CMK (cell line): ENCODE data around the gene CTSF.
"Not testable (repeated sequence)": the region's sequence is repeated elsewhere in the genome, so short reads cannot be mapped to it uniquely, and the experiment has no call there.

Source experiments
- DNase-seq: peaks from one replicate; pipeline ENCODE4 v3.0.0-alpha.2; 2010; ENCODE audit warnings: low read depth

Gene CTSF

DNA sequence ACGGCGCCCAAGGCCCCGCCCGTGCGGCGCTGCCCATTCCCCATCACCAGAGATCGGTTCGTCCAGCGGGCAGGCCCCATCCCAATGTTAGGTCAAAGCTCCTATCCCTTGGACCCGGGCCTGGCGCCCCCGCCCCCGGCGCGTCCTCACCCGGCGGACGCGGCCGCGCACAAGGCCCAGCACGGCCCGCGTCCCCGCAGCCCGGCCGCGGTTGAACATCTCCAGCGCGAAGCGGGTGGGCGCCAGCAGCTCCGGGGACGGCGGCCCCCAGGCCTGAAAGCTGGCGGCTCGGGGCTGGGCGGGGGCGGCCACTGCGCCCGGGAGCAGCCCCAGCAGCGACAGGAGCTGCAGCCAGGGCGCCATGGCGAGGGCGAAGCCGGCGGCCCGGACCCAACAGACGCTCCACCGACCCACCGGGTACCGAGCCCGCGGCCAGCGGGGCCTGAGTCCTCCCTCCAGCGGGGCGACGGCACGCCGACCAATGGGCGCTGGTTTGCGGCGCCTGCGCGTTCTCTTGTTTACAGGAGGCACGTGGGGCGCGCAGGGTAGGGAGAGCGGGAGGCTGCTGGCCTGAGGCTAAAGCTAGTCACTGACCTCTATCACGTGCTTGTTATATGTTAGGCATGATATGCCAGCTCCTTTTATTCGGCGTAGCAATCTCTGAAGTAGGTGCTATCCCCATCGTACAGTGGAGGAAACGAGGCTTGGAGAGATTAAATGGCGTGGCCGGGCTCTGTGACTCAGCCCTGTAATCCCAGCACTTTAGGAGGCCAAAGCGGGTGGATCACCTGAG is at the start of gene CTSF:
Gene CTSF, minus strand, starts transcription at position 483 of the 793 bp plus-strand sequence. Its CDS starts 120 bp downstream, at position 363.
- peak; percentile 49 for DNase-seq

DNA sequence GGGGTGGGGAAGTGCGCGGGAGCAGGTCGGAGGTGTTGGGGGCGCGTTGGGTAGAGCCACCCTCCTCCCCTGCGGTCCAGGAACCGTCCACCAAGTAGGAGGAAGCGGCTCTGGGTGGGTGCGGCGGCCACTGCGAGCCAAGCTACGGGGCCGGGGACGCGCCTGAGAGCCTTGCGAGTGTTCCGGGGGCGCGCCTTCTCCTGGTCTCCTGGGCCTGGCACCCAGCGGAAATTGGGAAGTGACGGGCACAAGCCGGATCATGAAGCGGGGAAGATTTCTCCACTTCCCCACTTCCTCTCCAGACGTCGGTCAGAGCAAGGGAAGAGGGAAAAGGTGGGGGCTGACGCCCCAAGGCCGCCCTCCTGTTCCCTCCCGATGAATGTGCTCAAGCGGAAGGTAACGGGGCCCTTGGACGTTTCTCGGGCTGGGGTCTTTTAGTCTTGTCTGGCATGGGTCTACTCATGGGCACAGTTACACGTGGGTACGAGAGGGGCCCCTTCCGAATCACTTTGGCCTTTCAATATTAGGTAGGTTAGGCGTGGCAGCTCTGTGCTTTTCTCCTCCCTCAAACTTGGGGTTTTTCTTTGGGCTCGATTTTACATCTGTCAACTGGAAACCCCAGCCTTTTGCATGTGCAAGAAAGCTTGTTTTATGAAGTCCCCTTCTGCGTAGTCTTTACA is 48.9 kb upstream of the CTSF start:
- no peak for DNase-seq

DNA sequence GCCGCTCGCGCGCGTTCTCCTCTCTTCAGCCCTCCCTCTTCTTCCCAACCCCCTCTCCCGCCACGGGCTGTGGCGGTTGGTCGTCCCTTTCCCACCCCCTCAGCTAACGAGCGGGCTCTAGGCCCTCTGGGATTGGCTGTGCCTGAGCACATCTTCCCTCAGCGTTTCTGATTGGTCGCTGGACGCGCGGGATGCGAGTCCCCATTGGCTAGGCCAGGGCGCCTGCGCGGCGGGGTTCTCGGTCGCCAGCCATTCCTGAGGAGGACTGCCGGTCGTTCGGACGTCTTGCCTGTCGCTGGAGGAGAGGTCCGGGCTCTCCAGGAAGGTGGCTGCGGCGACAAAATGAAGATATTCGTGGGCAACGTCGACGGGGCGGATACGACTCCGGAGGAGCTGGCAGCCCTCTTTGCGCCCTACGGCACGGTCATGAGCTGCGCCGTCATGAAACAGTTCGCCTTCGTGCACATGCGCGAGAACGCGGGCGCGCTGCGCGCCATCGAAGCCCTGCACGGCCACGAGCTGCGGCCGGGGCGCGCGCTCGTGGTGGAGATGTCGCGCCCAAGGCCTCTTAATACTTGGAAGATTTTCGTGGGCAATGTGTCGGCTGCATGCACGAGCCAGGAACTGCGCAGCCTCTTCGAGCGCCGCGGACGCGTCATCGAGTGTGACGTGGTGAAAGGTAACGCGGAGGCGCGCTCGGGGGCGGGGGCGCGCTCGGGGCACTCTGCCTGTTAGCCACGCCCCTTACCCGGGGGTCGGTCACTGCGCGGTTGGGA is 48.2 kb upstream of the CTSF start, which contains the start of gene RBM14:
Gene RBM14, plus strand, starts transcription at position 252 of the 776 bp plus-strand sequence. Its CDS starts 91 bp downstream, at position 343.
- DNase-seq = peak; percentile 100

DNA sequence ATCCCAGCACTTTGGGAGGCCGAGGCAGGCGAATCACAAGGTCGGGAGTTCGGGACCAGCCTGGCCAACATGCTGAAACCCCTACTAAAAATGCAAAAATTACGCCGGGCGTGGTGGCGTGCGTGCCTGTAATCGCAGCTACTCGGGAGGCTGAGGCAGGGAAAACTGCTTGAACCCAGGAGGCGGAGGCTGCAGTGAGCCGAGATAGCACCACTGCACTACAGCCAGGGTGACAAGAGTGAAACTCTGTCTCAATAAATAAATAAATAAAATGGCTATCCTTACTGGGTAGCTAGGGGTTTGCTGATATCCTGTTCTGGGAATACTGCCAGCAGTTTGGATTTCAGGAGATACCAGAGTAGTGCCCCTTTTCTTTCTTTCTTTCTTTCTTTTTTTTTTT is 45.7 kb upstream of the CTSF start:
- no peak for DNase-seq

DNA sequence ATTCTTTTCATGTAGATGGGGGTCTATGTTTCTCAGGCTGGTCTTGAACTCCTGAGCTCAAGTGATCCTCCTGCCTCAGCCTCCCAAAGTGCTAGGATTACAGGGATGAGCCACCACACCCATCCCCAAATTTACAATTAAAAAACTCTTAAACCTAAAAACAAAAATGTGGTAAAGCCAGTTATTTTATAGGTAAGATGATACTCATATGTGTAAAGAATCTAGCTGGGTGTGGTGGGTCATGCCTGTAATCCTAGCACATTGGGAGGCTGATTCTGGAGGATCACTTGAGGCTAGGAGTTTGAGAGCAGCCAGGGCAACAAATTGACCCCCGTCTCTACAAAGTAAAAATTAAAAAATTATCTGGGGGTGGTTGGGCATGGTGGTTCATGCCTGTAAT is 44.1 kb upstream of the CTSF start:
- DNase-seq = no peak

DNA sequence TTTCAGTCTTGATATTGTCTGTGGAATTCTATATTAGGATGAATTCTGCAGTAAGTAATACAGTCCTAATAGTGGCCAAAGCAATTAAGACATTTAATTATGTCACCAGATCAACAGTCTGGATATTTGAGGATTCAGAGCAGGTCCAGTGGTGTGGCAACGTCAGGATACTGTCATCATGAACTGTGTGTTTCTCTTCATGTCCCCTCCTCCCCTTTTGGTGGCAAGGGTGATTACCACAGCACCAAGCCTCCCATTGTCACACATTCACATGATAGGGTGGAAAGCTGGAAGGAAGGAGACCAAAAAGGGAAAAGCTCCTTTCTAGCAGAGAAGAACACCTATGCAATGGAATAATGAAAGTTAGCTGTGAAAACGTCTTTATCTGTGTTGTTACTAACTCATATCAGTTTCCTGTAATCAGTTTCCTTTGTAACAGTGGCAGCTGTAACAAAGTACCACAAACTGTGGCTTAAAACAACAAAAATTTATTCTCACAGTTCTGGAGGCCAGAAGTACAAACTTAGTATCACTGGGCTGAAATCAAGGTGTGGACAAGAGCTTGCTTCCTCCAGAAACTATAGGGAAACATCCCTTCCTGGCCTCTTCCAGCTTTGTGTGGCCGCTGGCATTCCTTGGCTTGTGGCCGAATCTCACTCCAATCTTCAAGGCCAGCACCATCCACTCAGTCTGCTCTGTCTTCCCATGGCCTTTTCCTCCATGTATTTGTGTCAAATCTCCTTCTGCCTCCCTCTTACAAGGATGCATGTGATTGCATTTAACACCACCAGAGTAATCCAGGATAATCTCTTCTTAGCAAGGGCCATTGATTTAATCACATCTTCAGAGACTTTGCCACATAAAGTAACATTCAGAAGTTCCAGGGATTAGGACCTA is 41.6 kb upstream of the CTSF start:
- DNase-seq = no peak

DNA sequence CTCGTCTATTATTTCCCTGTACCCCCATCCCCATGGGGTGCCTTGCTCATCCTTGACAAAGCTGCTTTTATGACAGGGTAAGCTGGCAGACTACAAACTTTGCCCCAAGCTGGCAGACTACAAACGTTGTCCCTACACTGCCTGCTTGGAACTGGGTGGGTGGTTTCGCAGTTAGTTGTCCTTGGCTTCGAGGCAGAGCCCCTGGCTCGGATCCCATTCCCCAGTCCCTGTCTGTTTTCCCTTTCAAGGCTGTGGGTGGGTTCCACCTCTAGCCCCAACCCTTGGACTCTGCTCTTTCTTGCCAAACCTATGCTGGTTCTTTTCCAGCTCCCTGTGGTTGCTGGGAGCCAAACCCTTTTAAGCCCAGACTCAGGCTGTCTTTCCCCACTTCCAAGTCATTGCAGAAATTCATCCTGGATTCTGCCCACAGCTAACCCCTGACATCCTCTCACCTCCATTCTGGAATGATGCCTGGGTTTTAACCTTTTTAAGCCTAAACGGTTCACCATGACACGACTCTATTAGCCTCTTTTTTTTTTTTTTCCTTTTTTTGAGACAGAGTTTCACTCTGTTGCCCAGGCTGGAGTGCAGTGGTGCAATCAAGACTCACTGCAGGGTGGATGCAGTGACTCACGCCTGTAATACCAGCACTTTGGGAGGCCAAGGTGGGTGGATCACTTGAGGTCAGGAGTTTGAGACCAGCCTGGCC is 38.9 kb upstream of the CTSF start:
- DNase-seq = no peak

DNA sequence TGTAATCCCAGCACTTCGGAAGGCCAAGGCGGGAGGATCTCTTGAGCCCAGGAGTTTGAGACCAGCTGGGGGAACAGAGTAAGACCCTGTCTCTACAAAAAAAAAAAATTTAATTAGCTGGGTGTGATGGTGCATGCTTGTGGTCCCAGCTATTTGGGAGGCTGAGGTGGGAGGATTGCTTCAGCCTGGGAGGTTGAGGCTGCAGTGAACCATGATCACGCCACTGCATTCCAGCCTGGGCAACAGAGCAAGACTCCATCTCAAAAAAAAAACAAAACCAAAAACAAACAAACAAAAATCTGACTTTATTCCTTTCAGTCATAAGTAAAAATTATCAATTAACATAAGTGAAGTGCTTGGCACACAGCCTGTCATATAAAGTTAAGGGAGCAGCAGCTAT is 38.2 kb upstream of the CTSF start:
- not testable (repeated sequence) for DNase-seq

DNA sequence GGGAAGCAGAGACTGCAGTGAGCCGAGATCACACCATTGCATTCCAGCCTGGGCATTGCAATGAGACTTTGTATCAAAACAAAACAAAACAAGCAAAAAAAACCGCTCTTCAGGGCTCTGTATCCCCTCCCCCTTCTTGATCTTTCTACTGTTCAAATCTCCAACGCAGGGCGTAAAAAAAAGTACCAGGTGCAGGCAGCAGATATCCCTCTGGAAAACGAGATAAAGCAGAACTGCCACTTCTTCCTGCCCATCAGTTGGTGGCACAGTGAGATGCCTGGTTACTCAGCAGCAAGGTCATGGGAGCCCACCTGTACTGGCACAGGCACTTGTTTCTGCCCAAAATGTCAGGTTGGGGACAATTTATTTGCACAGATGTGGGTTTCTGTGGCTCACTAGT is 35.7 kb upstream of the CTSF start:
- DNase-seq = no peak

DNA sequence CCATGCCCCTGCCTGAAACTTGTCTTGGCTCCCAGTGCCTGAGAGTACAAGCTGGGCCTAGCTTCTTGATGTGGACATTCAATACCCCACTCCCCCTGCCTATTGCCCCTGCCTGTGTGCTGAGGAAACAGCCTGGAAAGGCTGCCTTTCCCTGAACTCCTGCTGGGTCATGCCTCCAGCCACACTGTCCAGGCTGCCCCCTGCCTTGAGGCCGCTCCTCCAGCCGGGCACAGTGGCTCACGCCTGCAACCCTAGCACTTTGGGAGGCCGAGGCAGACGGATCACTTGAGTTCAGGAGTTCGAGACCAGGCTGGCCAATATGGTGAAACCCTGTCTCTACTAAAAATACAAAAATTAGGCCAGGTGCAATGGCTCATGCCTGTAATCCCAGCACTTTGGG is 34.7 kb upstream of the CTSF start:
- DNase-seq = no peak

DNA sequence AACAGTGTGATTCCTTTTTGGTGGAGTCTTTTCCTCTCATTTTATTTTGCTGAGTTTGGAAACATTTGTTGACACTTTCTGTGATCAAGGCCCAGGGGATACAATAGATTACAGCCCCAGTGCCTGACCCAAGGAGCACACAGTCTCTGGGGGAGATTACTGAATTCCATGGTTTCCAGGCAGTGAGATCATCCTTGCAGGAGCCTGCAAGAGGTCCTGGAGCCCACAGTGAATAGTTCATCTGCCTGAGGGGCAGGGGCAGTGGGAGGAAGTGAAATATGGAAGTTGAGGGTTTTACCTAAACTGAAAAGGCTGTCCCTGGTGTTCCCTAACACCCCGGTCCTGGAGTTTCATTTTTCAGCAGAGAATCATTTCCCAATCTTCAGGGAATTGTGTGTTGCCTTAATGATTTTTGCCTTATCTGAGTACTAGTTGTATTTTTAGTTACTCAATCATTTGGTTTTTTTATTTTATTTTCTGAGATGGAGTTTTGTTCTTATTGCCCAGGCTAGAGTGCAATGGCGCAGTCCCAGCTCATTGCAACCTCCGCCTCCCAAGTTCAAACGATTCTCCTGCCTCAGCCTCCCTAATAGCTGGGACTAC is 32.3 kb upstream of the CTSF start:
- no peak for DNase-seq

DNA sequence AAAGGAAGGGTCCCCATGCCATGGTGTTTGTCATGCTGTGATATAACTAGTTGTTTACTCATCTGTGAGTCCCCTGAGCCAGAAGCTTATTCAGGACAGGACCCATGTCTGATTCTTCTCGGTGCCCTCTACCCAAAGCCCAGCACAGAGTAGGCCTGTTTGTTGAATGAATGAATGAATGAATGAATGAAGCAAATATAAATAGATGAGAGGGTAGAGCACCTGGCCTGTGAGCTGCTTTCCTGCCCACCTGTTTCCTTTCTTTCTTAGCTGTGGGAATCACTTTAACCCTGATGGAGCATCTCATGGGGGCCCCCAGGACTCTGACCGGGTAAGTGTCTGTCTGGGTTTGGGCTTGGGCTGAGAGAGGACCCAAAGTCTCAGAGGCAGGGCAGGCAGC is 31.8 kb upstream of the CTSF start:
- no peak for DNase-seq

DNA sequence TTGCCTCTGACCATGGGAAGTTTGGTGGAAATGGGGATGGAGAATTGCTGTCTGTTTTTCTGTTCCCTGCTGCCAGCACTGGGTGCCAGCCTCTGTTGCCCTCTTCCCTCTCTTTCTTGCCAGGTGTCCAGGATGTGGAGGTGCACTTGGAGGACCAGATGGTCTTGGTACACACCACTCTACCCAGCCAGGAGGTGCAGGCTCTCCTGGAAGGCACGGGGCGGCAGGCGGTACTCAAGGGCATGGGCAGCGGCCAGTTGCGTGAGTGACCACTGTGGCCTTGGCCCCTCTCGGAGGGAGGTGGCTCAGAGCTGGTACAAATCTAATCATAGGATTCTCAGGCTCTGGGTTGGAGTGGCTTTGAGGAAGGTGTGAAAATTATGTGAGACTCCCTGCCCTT is 30.6 kb upstream of the CTSF start:
- DNase-seq = no peak

DNA sequence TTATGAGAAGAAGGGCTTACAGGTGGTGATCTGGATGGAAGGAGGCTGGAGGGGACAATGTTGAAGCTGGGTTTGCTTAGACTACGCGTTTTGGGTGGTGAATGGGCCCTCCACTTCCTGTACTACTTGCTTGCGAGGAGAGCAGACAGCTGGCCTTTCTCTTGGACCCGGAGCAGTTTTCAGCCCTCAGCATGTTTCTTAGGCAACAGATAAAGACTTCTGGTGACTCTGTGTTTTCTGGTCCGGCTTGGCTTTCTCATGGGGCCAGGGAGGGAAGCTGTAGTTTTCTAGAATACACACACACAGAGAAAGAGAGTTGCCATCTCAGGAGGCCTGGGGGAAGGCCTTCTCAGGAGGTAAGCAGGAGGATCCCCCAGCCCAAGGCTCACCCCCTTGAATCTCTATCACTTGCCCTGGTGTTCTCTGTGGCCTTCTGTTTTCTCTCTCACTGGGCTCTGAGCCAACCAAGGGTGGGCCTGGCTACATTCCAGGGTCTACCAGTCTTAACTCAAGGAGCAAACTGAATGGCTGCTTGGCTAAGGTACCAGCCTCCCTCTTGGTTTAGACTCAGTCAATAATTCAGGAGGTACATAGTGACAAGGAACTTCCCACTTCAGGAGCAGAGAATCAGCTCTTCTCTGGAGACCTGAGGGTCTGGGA is 27.0 kb upstream of the CTSF start:
- no peak for DNase-seq

DNA sequence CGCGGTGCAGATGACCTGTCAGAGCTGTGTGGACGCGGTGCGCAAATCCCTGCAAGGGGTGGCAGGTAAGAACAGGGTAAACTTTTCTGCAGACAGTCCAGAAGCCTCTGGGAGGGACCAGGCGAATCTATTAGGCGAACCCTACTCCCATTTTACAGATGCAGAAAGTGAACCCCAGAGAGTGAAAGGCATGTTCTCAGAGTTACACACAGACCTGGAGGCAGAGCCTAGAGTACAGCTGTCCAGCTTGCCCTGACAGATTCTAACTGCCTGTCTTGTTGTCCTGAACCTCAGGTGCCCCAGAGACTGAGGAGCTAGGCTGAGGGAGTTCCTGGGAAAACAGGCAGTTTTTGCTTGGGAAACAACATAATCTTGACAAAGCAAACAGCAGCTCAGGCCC is 25.2 kb upstream of the CTSF start:
- DNase-seq = no peak

DNA sequence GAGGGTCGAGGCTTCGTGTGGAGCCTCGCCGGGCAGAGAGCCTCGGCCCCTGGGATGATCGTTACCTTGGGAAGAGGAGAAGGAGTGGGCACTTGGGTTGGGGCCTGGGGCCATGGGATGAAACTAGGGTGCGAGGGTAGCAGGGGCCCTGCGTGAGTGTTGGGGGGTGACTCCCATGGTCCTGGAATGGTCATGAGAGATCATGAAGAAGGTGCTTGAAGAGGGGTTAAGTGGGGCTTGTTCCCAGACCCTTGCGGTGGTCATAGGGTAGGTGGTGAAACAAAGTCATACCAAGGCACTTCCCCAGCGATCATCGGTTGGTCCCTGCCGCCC is 24.9 kb upstream of the CTSF start:
- no peak for DNase-seq

DNA sequence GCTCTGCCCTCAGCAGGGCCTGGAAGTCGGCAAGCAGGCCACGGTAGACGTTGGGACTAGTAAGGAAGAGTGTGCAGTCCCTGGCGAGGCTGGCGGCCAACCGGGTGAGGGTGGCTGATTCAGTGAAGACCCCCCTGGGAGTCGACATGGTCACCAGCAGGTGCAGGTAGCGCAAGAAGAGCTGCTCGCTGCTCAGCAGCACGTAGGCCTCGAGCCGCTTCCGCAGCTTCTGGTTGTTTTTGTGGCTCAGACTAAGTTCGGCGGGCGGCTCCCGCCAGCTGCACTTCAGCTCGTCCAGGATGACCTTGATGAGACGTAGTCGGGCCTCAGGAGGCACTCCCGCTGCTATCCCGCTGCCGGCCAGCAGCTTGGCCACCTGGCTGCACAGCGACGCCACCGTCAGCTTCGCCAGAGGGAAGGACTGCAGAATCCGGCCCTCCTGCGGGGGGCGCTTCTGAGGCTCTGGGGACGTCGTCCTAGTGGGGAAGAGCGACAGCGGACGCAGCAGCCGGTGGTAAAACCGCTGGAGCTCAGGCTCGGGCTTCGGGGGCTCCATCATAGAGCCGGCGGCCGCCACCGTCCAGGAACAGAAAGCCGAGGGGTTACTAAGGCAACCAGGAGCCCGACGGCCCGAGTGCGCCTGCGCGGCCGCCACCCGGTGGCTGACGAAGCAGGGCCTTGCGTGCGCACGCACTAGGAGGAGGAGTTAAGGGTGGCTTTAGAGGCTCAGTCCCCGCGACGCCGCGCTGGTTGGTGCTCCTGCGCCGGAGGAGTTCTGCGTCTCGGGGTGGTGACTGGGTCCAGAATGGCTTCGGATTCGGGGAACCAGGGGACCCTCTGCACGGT is 24.3 kb upstream of the CTSF start, which contains the start of the genes CCDC87 and CCS:
Gene CCDC87, minus strand, starts transcription at position 607 of the 846 bp plus-strand sequence. Its CDS starts 48 bp downstream, at position 559.
Gene CCS, plus strand, starts transcription at position 729 of the 846 bp plus-strand sequence. Its CDS starts 77 bp downstream, at position 806.
- peak; percentile 91 for DNase-seq

DNA sequence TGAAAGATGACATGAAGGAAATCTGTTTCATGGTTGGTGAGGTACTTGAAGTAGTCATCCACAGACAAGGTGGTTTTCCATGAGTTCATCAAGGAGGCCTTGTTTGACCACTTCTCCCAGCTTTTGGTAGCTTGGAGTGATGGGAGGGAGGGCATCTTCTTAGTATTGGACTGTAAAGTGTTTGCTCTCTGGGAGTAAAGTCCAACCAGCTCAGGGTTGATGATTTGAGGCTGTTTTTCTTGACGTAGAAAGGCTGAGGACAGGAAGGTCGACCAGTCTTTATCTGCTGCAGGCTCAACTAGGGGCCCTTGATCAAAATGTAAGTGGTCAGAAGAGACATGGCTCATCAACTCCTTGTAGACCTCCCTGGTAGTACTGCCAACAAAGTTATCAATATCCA is 22.8 kb upstream of the CTSF start:
- no peak for DNase-seq
